ENCODE results near the gene FAM124A.

DNA sequence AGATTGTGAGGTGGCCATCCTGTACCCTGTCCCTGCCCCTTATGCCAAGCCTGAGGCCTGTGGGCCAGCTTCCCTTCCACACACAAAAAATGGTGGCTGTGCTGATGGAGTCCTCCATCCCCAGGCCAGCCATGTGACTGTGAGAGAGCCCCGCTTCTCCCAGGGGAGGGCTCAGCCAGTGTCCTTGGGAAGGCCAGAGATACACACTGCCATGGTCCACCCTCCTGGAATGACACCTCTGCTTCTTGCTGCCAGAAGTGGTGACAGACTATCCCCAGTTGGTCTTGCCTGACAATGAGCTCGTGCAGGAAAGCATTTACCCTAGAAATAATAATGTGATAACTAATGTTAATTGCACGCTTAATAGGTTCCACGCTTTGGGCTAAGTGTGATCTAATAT lies 38.0 kb downstream of the FAM124A start:
- TF ChIP-seq, protein P1, sequence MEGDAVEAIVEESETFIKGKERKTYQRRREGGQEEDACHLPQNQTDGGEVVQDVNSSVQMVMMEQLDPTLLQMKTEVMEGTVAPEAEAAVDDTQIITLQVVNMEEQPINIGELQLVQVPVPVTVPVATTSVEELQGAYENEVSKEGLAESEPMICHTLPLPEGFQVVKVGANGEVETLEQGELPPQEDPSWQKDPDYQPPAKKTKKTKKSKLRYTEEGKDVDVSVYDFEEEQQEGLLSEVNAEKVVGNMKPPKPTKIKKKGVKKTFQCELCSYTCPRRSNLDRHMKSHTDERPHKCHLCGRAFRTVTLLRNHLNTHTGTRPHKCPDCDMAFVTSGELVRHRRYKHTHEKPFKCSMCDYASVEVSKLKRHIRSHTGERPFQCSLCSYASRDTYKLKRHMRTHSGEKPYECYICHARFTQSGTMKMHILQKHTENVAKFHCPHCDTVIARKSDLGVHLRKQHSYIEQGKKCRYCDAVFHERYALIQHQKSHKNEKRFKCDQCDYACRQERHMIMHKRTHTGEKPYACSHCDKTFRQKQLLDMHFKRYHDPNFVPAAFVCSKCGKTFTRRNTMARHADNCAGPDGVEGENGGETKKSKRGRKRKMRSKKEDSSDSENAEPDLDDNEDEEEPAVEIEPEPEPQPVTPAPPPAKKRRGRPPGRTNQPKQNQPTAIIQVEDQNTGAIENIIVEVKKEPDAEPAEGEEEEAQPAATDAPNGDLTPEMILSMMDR (IDR thresholded peaks at IDR 0.05; ENCODE audit: control extremely low read depth in 1 of 3, insufficient read depth in 1 of 3, low read depth in 1 of 3, low read length in 3 of 3) = no peak
- TF ChIP-seq CEBPB (IDR thresholded peaks at IDR 0.05; ENCODE audit: low read depth, low read length) (no peak), RAD21 (IDR thresholded peaks at IDR 0.05 in 1 of 2, conservative IDR thresholded peaks at IDR 0.05 in 1 of 2; ENCODE audit: low read depth in 2 of 2, low read length in 2 of 2) (no peak), FOSL1 (IDR thresholded peaks at IDR 0.05; ENCODE audit: insufficient read depth, low read depth, low read length) (no peak), EZH2 (IDR thresholded peaks at IDR 0.05; ENCODE audit: low read depth, low read length, severe bottlenecking) (no peak), KDM1A (IDR thresholded peaks at IDR 0.05; ENCODE audit: borderline replicate concordance, low read length) (no peak), SP1 (IDR thresholded peaks at IDR 0.05; ENCODE audit: low read depth, low read length) (no peak), ATF3 (IDR thresholded peaks at IDR 0.05; ENCODE audit: insufficient read depth, low read depth, low read length) (no peak), TCF12 (IDR thresholded peaks at IDR 0.05; ENCODE audit: low read depth, low read length) (no peak), SAP30 (IDR thresholded peaks at IDR 0.05; ENCODE audit: insufficient read depth, insufficient replicate concordance, low read length) (no peak), POLR2A (IDR thresholded peaks at IDR 0.05; ENCODE audit: control extremely low read depth in 1 of 2, low read depth in 2 of 2, low read length in 2 of 2) (no peak), RFX5 (IDR thresholded peaks at IDR 0.05; ENCODE audit: borderline replicate concordance, low read depth, low read length) (no peak), CREB1 (IDR thresholded peaks at IDR 0.05) (no peak)
- TF ChIP-seq, protein P2, sequence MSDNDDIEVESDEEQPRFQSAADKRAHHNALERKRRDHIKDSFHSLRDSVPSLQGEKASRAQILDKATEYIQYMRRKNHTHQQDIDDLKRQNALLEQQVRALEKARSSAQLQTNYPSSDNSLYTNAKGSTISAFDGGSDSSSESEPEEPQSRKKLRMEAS (IDR thresholded peaks at IDR 0.05) = no peak

All from H1 (cell line).